ENCODE data around the gene KRTAP10-12.
"Not testable (repeated sequence)": the region's sequence is repeated elsewhere in the genome, so short reads cannot be mapped to it uniquely, and the experiment has no call there.

The KRTAP10-12 gene

GRCh38 chr21:44697172-44697810, at the start of gene KRTAP10-12:
Gene KRTAP10-12 (plus strand): TSS chr21:44697172. CDS start chr21:44697202, 30 bp downstream.
- DNase-seq (ENCODE audit: low spot score), result not testable (repeated sequence)

- DNase-seq (ENCODE audit: low spot score), result no peak
Measured at GRCh38 chr21:44647222-44647552, 49.8 kb upstream of the KRTAP10-12 start.

DNA sequence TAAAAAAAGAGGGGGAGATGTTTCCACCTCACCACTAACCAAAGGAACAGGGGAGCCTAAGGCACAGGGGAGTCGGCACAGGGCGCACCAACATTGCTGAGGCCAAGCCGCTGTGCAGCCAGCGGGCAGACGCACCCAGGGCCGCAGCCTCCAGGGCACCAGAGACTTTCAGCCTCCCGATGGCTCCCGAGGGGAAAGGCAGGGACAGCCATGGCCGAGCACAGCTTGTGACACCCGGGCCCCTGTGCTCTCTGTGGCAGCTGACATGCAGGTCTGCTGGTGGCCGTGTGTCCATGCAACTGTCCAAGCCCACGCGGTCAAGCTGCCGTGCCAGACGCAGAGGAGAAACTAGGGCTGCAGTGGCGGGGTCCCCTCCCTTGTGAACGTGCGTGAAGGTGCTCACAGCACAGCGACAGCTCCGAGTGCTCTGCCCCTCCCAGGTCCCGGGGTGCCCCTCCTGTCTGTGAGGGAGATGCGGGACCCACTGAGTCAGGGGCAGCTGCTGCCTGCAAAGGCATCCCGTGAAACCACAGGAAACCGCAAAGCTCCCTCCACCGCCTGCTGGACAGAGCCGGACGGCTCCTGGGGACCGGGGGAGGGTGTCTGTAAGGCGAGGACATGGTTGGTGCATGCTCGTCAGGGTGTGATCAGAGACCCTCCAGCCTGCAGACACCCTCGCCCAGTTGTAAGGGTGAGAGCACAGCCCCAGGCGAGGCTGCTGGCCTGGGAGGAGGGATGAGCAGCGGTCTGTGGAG, 48.2 kb upstream of the KRTAP10-12 start:
- no peak for DNase-seq (ENCODE audit: low spot score)

- DNase-seq (ENCODE audit: low spot score), result no peak
Measured at GRCh38 chr21:44649521-44650100, 47.4 kb upstream of the KRTAP10-12 start.

- no peak for DNase-seq (ENCODE audit: low spot score)
Measured at GRCh38 chr21:44650265-44650972, 46.6 kb upstream of the KRTAP10-12 start.

DNA sequence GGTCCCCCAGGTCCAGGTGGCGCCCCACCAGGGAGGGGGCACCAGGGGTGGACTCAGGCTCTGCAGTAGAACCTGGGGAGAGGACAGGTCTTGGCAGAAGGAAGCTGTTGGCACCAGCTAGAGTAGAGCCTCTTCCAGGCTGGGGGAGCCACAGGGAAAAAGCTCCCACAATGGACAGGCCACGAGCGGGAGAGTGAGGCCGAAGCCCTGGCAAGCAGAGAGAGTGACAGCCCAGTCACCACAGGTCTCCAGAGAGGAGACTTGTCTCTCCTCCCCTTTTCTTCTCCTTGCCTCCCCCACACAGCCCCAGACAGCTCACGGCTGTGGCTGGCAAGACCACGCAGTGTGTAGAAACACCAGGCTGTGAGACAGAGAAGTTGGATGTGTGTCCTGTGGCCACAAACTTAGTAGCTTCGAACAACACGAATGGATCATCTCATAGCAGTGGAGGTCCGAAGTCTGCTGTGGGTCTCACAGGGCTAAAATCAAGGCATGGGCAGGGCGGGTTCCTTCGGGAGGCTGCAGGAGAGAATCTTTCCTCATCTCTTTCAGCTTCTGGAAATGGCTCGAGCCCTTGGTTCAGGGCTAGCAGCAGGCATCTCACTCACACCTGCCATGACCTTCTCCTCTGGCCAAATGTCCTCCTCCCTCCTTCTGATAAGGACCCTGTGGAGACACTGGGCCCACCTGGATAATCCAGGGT, 45.8 kb upstream of the KRTAP10-12 start:
- no peak for DNase-seq (ENCODE audit: low spot score)

GRCh38 chr21:44653123-44653522, 43.8 kb upstream of the KRTAP10-12 start:
- no peak for DNase-seq (ENCODE audit: low spot score)

- DNase-seq (ENCODE audit: low spot score), result no peak
Measured at GRCh38 chr21:44653656-44654575, 43.1 kb upstream of the KRTAP10-12 start.

GRCh38 chr21:44654576-44655175, 42.3 kb upstream of the KRTAP10-12 start, which contains the start of gene KRTAP12-4:
Gene KRTAP12-4 (minus strand): TSS chr21:44654659. CDS start chr21:44654614, 45 bp downstream.
- DNase-seq (ENCODE audit: low spot score), result no peak

- DNase-seq (ENCODE audit: low spot score), result no peak
Measured at GRCh38 chr21:44656868-44657267, 40.1 kb upstream of the KRTAP10-12 start.

- no peak for DNase-seq (ENCODE audit: low spot score)
Measured at GRCh38 chr21:44657635-44658540, 39.1 kb upstream of the KRTAP10-12 start, which contains the start of gene KRTAP12-3. Gene KRTAP12-3 (plus strand): TSS chr21:44657932. CDS start chr21:44657980, 48 bp downstream.

GRCh38 chr21:44658541-44658910, 38.4 kb upstream of the KRTAP10-12 start:
- no peak for DNase-seq (ENCODE audit: low spot score)

DNA sequence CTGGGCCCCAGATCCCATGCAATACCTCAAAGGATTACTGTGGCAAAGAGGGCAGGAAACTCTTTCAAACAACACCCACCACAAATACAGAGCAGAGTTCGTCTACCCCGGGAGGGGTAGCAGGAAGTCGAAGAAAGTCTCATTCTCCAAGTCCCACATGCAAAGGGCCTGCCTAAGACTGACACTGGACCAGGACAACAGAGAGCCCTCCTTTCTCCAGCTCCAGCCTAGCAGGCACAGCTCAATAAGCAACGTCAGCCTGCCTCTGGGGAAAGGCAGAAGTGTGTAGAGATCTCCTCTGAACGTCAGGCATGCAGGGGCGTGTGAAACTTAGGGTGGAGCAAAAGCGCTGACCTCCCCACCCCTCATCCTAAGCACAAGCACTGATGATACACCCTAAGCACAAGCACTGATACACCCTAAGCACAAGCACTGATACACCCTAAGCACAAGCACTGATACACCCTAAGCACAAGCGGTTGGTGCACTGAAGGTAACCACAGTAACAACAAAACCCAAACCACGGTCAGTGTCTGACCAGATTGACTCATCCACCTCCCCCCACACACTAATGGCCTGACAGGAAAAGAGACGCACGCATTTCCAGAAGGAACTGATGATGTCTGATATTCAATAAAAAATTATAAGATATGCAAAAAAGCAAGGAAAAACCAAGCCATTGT, 37.9 kb upstream of the KRTAP10-12 start:
- no peak for DNase-seq (ENCODE audit: low spot score)

DNA sequence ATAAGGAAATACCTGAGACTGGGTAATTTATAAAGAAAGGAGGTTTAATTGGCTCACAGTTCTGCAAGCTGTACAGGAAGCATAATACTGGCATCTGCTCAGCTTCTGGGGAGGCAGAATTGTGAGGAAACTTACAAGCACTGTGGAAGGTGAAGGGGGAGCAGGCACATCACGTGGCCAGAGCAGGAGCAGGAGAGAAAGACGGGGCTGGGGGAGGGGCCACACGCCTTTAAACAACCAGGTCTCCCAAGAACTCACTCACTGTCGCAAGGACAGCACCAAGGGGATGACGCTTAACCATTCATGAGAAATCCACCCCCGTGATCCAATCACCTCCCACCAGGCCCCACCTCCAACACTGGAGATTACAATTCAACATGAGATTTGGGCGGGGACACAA, 35.4 kb upstream of the KRTAP10-12 start:
- not testable (repeated sequence) for DNase-seq (ENCODE audit: low spot score)

DNA sequence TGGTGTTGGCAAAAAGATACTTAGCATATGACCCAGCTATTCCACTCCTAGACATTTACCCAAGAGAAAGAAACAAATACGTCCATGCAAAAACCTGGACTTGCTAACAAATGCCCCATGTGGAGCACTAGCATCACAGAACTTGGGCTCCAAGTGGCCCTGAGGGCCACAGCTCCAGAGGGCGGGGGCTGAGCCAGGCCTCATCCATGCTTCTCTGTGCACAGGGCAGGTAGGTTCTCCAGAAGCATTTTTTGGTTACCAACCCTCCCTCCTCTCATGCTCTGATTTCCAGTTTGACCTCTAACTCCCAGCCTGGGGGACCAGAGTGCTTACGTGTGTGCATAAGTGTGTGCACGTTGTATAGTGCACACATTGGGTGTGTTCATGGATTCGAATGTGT, 32.3 kb upstream of the KRTAP10-12 start:
- DNase-seq (ENCODE audit: low spot score), result no peak

- no peak for DNase-seq (ENCODE audit: low spot score)
Measured at GRCh38 chr21:44666401-44667320, 30.3 kb upstream of the KRTAP10-12 start, which contains the start of gene KRTAP12-2. Gene KRTAP12-2 (minus strand): TSS chr21:44666927. CDS start chr21:44666886, 41 bp downstream.

DNA sequence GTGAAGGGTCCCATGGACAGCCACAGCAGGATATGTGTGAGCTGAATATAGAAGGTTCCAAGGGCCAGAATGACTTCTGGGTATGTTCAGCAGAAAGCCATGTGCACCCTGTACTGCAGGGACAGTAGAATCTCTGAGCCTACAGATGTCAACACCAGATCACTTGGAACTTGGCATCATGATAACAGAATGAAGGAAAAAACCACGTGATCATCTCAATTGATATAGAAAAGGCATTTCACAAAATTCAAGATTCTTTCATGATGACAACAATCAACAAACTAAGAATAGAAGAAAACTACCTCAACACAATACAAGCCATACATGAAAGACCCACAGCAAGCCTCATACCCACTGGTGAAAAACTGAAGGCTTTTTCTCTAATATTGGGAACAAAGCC, 29.4 kb upstream of the KRTAP10-12 start:
- no peak for DNase-seq (ENCODE audit: low spot score)
